HCT116 (cell line): Measurements from ENCODE around the gene KMT2C. TPM values are rescaled to one million over a fixed set of nuclear protein-coding genes. Genes with fewer than 3 reads are reported as not detected.

ENCODE experiments used
- ATAC-seq: fragments of 200-7000 bp; cut with Tn5 transposase; 2 replicates; pipeline ENCODE4 v1.9.1; 2020; ENCODE audit warnings: mild to moderate bottlenecking, moderate library complexity
- BruUV-seq: library from RNA; stranded (reverse); fragments of 400-500 nt; replicated peaks from 2 replicates; lab custom pipeline; 2021; lab: Mats Ljungman, UMichigan
- CTCF ChIA-PET: fragments of 300-600 bp; sonication (Branson Sonifier 250); formaldehyde crosslinking; loops from one replicate; lab custom pipeline; 2021; ENCODE audit warnings: antibody characterized with exemption; lab: Charles Lee
- POLR2A ChIA-PET: fragments of 300-600, 350-600 bp; sonication (Branson Sonifier 250); formaldehyde crosslinking; loops from one replicate; lab custom pipeline; 2021; ENCODE audit warnings: antibody characterized with exemption; lab: Charles Lee
- RAD21 ChIA-PET, 2 experiments: fragments of 300-600 bp; sonication (Branson Sonifier 250); formaldehyde crosslinking; loops; one replicate each; lab custom pipeline; 2023; ENCODE audit warnings: low total read pairs in 2 of 2; ENCODE audit not compliant: uncharacterized antibody in 2 of 2, unreplicated experiment in 2 of 2, low non-redundant PET in 1 of 2; lab: Charles Lee
- DNase-seq: peaks from one replicate; pipeline ENCODE4 v3.0.0-alpha.2; 2010; ENCODE audit warnings: low read depth, low spot score
- H2AFZ ChIP-seq: fragments of 200-600 bp; shearing (Covaris generic), sonication (generic); 2 replicates; pipeline ENCODE4 v1.6.1; 2017; ENCODE audit warnings: low read depth, mixed run types, mixed read lengths, antibody characterized with exemption, low read length; ENCODE audit not compliant: poor library complexity, severe bottlenecking
- H3K27ac ChIP-seq: 2 replicates; pipeline ENCODE4 v1.5.1; 2012; ENCODE audit warnings: low read depth, low read length
- H3K27me3 ChIP-seq: fragments of 200-600 bp; sonication (generic); 2 replicates; pipeline ENCODE4 v1.6.1; 2016; ENCODE audit warnings: mixed run types, low read length, mixed read lengths; ENCODE audit not compliant: insufficient read depth
- H3K36me3 ChIP-seq, 2 experiments: fragments of 200-500 bp in 1 of 2; fragments of 200-600 bp in 1 of 2; sonication (Bioruptor generic) in 1 of 2; sonication (generic) in 1 of 2; 2 replicates each; pipeline versions ENCODE4 v1.5.1 to v1.6.1; 2014 to 2016; ENCODE audit warnings: low read length in 2 of 2, inconsistent platforms in 1 of 2, mixed read lengths in 1 of 2, mixed run types in 1 of 2; ENCODE audit not compliant: insufficient read depth in 2 of 2, control insufficient read depth in 1 of 2
- H3K4me1 ChIP-seq, 2 experiments: fragments of 200-600 bp in 1 of 2; sonication (generic) in 1 of 2; 2 replicates each; pipeline versions ENCODE4 v1.5.1 to v1.6.1; 2012 to 2017; ENCODE audit warnings: low read length in 2 of 2, inconsistent platforms in 1 of 2, mild to moderate bottlenecking in 1 of 2, mixed read lengths in 1 of 2, mixed run types in 1 of 2, moderate library complexity in 1 of 2; ENCODE audit not compliant: insufficient read depth in 2 of 2, control insufficient read depth in 1 of 2
- H3K4me2 ChIP-seq: fragments of 200-600 bp; sonication (generic); 2 replicates; pipeline ENCODE4 v1.6.1; 2017; ENCODE audit warnings: mixed run types, low read length, mixed read lengths
- H3K4me3 ChIP-seq, 2 experiments: fragments of 200-600 bp in 1 of 2; sonication (generic) in 1 of 2; replicated peaks in 1 of 2; 2 replicates each; pipeline ENCODE4 v1.5.1; 2011 to 2016; ENCODE audit warnings: low read length in 2 of 2, control low read depth in 1 of 2, low read depth in 1 of 2, mild to moderate bottlenecking in 1 of 2, mixed read lengths in 1 of 2, mixed run types in 1 of 2
- H3K79me2 ChIP-seq: fragments of 200-600 bp; sonication (generic); 2 replicates; pipeline ENCODE4 v1.6.1; 2017; ENCODE audit warnings: mild to moderate bottlenecking, mixed run types, low read length, moderate library complexity, mixed read lengths; ENCODE audit not compliant: insufficient read depth
- H3K9ac ChIP-seq: fragments of 200-600 bp; sonication (generic); 2 replicates; pipeline ENCODE4 v1.6.1; 2016; ENCODE audit warnings: low read length, mixed read lengths
- H3K9me2 ChIP-seq: fragments of 200-600 bp; sonication (generic), shearing (Covaris generic); 2 replicates; pipeline ENCODE4 v1.6.1; 2017; ENCODE audit warnings: mixed run types, mild to moderate bottlenecking, moderate library complexity; ENCODE audit not compliant: insufficient read depth
- H3K9me3 ChIP-seq, 2 experiments: fragments of 200-500 bp in 1 of 2; fragments of 200-600 bp in 1 of 2; sonication (Bioruptor generic) in 1 of 2; sonication (generic) in 1 of 2; 2 replicates each; pipeline ENCODE4 v1.6.1; 2014 to 2017; ENCODE audit warnings: low read length in 2 of 2, mixed read lengths in 2 of 2, inconsistent platforms in 1 of 2, low read depth in 1 of 2, mild to moderate bottlenecking in 1 of 2, mixed run types in 1 of 2, moderate library complexity in 1 of 2; ENCODE audit not compliant: control insufficient read depth in 1 of 2, insufficient read depth in 1 of 2
- H4K20me1 ChIP-seq: fragments of 200-600 bp; sonication (generic), shearing (Covaris generic); 2 replicates; pipeline ENCODE4 v1.6.1; 2017; ENCODE audit warnings: mixed run types, mild to moderate bottlenecking, moderate library complexity; ENCODE audit not compliant: insufficient read depth
- CBX3 ChIP-seq: IDR thresholded peaks from 2 replicates; pipeline ENCODE4 v1.6.1; 2012; ENCODE audit warnings: low read depth
- CEBPB ChIP-seq: IDR thresholded peaks from 2 replicates; pipeline ENCODE4 v1.6.1; 2012; ENCODE audit warnings: low read depth
- ELF1 ChIP-seq: IDR thresholded peaks from 2 replicates; pipeline ENCODE4 v1.6.1; 2012; ENCODE audit warnings: low read depth, borderline replicate concordance
- EZH2 ChIP-seq: fragments of 200-600 bp; sonication (generic); IDR thresholded peaks from 2 replicates; pipeline ENCODE4 v1.6.1; 2017; ENCODE audit warnings: antibody characterized with exemption, mixed run types
- FOSL1 ChIP-seq: IDR thresholded peaks from 2 replicates; pipeline ENCODE4 v1.6.1; 2012; ENCODE audit warnings: low read depth
- POLR2A ChIP-seq: IDR thresholded peaks from 2 replicates; pipeline ENCODE4 v1.7.0; 2011; ENCODE audit warnings: borderline replicate concordance; ENCODE audit not compliant: insufficient read depth, insufficient read length; ENCODE audit errors: extremely low read depth
- POLR2AphosphoS5 ChIP-seq: IDR thresholded peaks from 2 replicates; pipeline ENCODE4 v1.6.1; 2011; ENCODE audit warnings: mild to moderate bottlenecking, low read depth, low read length, moderate library complexity
- RAD21 ChIP-seq: IDR thresholded peaks from 2 replicates; pipeline ENCODE4 v1.6.1; 2012; ENCODE audit warnings: low read depth, mild to moderate bottlenecking
- SIN3A ChIP-seq: IDR thresholded peaks from 2 replicates; pipeline ENCODE4 v1.6.1; 2012; ENCODE audit warnings: low read depth
- SRF ChIP-seq: IDR thresholded peaks from 2 replicates; pipeline ENCODE4 v1.6.1; 2012; ENCODE audit warnings: low read depth
- TCF7L2 ChIP-seq: IDR thresholded peaks from 2 replicates; pipeline ENCODE4 v1.7.0; 2011; ENCODE audit warnings: borderline replicate concordance, inconsistent platforms; ENCODE audit not compliant: insufficient read depth, insufficient read length; ENCODE audit errors: extremely low read depth
- YY1 ChIP-seq: IDR thresholded peaks from 2 replicates; pipeline ENCODE4 v1.6.1; 2011; ENCODE audit warnings: low read length, low read depth, moderate library complexity, mild to moderate bottlenecking; ENCODE audit not compliant: insufficient replicate concordance; ENCODE audit errors: extremely low read depth
- ZFX ChIP-seq: fragments of 450-650 bp; IDR thresholded peaks from 2 replicates; pipeline ENCODE4 v1.6.1; 2017
- ZNF274 ChIP-seq: fragments of 200-500 bp; sonication (Bioruptor generic); IDR thresholded peaks from 2 replicates; pipeline ENCODE4 v1.6.1; 2014; ENCODE audit warnings: mild to moderate bottlenecking, low read depth, low read length, inconsistent platforms
- intact Hi-C: fragments of 100-400 bp; cut with micrococcal nuclease; formaldehyde crosslinking; loops from 2 replicates; pipeline ENCODE4 v1.10.0; 2022
- total RNA-seq: library from RNA; stranded (reverse); gene quantifications from one replicate; pipeline ENCODE4 v1.2.1, GENCODE V29; 2021; ENCODE audit not compliant: unreplicated experiment
- TF ChIP-seq, protein P1 (sequence below): IDR thresholded peaks from 2 replicates; pipeline ENCODE4 v1.6.1; 2012
- TF ChIP-seq, protein P2 (sequence below): IDR thresholded peaks from 2 replicates; pipeline ENCODE4 v1.6.1; 2011; ENCODE audit warnings: mild to moderate bottlenecking, low read length, moderate library complexity; ENCODE audit not compliant: insufficient replicate concordance; ENCODE audit errors: extremely low read depth
- TF ChIP-seq, protein P3 (sequence below), 3 experiments: fragments of 200-600 bp in 1 of 3; sonication (generic) in 1 of 3; IDR thresholded peaks in 2 of 3; conservative IDR thresholded peaks in 1 of 3; 2 replicates each; pipeline ENCODE4 v1.5.1; 2012 to 2017; ENCODE audit warnings: low read depth in 2 of 3, low read length in 2 of 3, antibody characterized with exemption in 1 of 3, borderline replicate concordance in 1 of 3, control low read depth in 1 of 3, mild to moderate bottlenecking in 1 of 3, mixed read lengths in 1 of 3, mixed run types in 1 of 3, moderate library complexity in 1 of 3; ENCODE audit not compliant: insufficient read depth in 1 of 3
- TF ChIP-seq, protein P4 (sequence below): IDR thresholded peaks from 2 replicates; pipeline ENCODE4 v1.6.1; 2012; ENCODE audit warnings: low read depth
- TF ChIP-seq, protein P5 (sequence below): IDR thresholded peaks from 2 replicates; pipeline ENCODE4 v1.6.1; 2012

KMT2C gene
- total RNA-seq, 1 experiment from 2014 or later, result 22.9 TPM

DNA sequence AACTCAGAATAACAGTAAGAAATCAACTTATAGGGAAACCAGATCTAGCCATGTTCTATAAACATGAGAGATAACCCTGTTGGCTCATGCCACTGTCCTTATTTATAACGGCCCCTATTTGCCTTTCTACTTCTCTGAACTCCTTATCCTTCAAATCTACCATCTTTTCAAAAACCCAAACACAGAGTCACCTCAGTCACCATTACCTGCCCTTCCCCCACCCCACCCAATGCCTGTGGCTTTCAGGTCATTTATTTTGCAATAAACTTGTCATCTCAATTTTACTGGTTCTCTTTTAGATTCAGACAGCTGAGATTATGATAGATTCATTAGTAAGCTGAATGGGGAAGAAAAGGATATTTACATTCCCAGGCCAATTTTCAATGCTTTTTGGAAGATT, 53.6 kb downstream of the KMT2C start:
- Histone ChIP-seq H3K36me3 (no peaks in the 10 kb centered on the region), H3K27me3 (no peaks in the 10 kb centered on the region), H3K4me2 (no peak overlapping the region), H3K9me3 (no peaks in the 10 kb centered on the region; a peak in 1 of 4 replicates), H4K20me1 (no peaks in the 10 kb centered on the region), H3K9me2 (no peaks in the 10 kb centered on the region), H3K4me1 (peaks cover 9 to 29% of the 10 kb centered on the region in 2 experiments), H3K9ac (no peak overlapping the region), H2AFZ (no peak overlapping the region), H3K4me3 (no peak overlapping the region), H3K79me2 (peaks cover 37% of the 10 kb centered on the region), H3K27ac (no peak overlapping the region)
- RAD21 ChIA-PET, result no interaction called here
- TF ChIP-seq EZH2 (no peak), CEBPB (no peak), ELF1 (no peak), ZFX (no peak), ZNF274 (no peak), CBX3 (no peak), SRF (no peak), RAD21 (no peak), POLR2A (no peak), YY1 (no peak), FOSL1 (no peak), POLR2AphosphoS5 (no peak), TCF7L2 (no peak), SIN3A (no peak)
- TF ChIP-seq, protein P1, sequence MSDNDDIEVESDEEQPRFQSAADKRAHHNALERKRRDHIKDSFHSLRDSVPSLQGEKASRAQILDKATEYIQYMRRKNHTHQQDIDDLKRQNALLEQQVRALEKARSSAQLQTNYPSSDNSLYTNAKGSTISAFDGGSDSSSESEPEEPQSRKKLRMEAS, result no peak
- TF ChIP-seq, protein P2, sequence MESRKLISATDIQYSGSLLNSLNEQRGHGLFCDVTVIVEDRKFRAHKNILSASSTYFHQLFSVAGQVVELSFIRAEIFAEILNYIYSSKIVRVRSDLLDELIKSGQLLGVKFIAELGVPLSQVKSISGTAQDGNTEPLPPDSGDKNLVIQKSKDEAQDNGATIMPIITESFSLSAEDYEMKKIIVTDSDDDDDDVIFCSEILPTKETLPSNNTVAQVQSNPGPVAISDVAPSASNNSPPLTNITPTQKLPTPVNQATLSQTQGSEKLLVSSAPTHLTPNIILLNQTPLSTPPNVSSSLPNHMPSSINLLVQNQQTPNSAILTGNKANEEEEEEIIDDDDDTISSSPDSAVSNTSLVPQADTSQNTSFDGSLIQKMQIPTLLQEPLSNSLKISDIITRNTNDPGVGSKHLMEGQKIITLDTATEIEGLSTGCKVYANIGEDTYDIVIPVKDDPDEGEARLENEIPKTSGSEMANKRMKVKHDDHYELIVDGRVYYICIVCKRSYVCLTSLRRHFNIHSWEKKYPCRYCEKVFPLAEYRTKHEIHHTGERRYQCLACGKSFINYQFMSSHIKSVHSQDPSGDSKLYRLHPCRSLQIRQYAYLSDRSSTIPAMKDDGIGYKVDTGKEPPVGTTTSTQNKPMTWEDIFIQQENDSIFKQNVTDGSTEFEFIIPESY, result no peak
- TF ChIP-seq, protein P3, sequence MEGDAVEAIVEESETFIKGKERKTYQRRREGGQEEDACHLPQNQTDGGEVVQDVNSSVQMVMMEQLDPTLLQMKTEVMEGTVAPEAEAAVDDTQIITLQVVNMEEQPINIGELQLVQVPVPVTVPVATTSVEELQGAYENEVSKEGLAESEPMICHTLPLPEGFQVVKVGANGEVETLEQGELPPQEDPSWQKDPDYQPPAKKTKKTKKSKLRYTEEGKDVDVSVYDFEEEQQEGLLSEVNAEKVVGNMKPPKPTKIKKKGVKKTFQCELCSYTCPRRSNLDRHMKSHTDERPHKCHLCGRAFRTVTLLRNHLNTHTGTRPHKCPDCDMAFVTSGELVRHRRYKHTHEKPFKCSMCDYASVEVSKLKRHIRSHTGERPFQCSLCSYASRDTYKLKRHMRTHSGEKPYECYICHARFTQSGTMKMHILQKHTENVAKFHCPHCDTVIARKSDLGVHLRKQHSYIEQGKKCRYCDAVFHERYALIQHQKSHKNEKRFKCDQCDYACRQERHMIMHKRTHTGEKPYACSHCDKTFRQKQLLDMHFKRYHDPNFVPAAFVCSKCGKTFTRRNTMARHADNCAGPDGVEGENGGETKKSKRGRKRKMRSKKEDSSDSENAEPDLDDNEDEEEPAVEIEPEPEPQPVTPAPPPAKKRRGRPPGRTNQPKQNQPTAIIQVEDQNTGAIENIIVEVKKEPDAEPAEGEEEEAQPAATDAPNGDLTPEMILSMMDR (IDR thresholded peaks at IDR 0.05 in 2 of 3, conservative IDR thresholded peaks at IDR 0.05 in 1 of 3; ENCODE audit: borderline replicate concordance in 1 of 3, insufficient read depth in 1 of 3, low read depth in 2 of 3, low read length in 2 of 3), result no peak
- TF ChIP-seq, protein P4, sequence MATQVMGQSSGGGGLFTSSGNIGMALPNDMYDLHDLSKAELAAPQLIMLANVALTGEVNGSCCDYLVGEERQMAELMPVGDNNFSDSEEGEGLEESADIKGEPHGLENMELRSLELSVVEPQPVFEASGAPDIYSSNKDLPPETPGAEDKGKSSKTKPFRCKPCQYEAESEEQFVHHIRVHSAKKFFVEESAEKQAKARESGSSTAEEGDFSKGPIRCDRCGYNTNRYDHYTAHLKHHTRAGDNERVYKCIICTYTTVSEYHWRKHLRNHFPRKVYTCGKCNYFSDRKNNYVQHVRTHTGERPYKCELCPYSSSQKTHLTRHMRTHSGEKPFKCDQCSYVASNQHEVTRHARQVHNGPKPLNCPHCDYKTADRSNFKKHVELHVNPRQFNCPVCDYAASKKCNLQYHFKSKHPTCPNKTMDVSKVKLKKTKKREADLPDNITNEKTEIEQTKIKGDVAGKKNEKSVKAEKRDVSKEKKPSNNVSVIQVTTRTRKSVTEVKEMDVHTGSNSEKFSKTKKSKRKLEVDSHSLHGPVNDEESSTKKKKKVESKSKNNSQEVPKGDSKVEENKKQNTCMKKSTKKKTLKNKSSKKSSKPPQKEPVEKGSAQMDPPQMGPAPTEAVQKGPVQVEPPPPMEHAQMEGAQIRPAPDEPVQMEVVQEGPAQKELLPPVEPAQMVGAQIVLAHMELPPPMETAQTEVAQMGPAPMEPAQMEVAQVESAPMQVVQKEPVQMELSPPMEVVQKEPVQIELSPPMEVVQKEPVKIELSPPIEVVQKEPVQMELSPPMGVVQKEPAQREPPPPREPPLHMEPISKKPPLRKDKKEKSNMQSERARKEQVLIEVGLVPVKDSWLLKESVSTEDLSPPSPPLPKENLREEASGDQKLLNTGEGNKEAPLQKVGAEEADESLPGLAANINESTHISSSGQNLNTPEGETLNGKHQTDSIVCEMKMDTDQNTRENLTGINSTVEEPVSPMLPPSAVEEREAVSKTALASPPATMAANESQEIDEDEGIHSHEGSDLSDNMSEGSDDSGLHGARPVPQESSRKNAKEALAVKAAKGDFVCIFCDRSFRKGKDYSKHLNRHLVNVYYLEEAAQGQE, result no peak
- TF ChIP-seq, protein P5, sequence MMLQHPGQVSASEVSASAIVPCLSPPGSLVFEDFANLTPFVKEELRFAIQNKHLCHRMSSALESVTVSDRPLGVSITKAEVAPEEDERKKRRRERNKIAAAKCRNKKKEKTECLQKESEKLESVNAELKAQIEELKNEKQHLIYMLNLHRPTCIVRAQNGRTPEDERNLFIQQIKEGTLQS, result no peak
- intact Hi-C loops, result no loop called here
- BruUV-seq, result no TSS peak
- CTCF ChIA-PET, result no interaction called here
- DNase-seq (no peak), ATAC-seq (no peak)
- POLR2A ChIA-PET, result no interaction called here
